HEK293 (cell line): ENCODE data around the gene MRFAP1.

ENCODE experiments used
- CTCF ChIA-PET: fragments of 350-600 bp; formaldehyde crosslinking; extraction: SDS; loops from one replicate; lab custom pipeline; 2021; ENCODE audit warnings: antibody characterized with exemption; lab: Yijun Ruan, JAX
- POLR2A ChIA-PET: fragments of 300-600 bp; formaldehyde crosslinking; extraction: SDS; loops from one replicate; lab custom pipeline; 2020; ENCODE audit warnings: antibody characterized with exemption, inconsistent platforms; lab: Yijun Ruan, JAX
- H3K27ac ChIP-seq: fragments of 200-500 bp; sonication (Bioruptor generic); 2 replicates; pipeline ENCODE4 v1.5.1; 2014; ENCODE audit warnings: low read depth, low read length, control low read depth, inconsistent platforms; ENCODE audit errors: extremely low read depth
- H3K36me3 ChIP-seq, 2 experiments: fragments of 200-500 bp in 1 of 2; sonication (Bioruptor generic) in 1 of 2; 1 replicate in 1 of 2; 2 replicates in 1 of 2; pipeline ENCODE4 v1.5.1; 2014 to 2017; ENCODE audit warnings: inconsistent platforms in 2 of 2, low read length in 2 of 2; ENCODE audit not compliant: control insufficient read depth in 2 of 2, insufficient read depth in 1 of 2
- H3K4me1 ChIP-seq: fragments of 200-500 bp; sonication (Bioruptor generic); 2 replicates; pipeline ENCODE4 v1.5.1; 2014; ENCODE audit warnings: mild to moderate bottlenecking, low read length, inconsistent platforms; ENCODE audit not compliant: control insufficient read depth, insufficient read depth
- H3K4me3 ChIP-seq: 2 replicates; pipeline ENCODE4 v1.5.1; 2011; ENCODE audit warnings: low read depth, mild to moderate bottlenecking, control low read depth, low read length, moderate library complexity
- H3K9me3 ChIP-seq: fragments of 200-500 bp; sonication (Bioruptor generic); 2 replicates; pipeline ENCODE4 v1.5.1; 2014; ENCODE audit warnings: low read depth, low read length, inconsistent platforms; ENCODE audit not compliant: control insufficient read depth, insufficient read depth
- EGR2 ChIP-seq: fragments of 450-650 bp; formaldehyde crosslinking; IDR thresholded peaks from 2 replicates; pipeline ENCODE4 v1.5.1; 2016; ENCODE audit warnings: low read depth, missing biosample characterization, missing genetic modification characterization
- IKZF3 ChIP-seq: fragments of 450-650 bp; IDR thresholded peaks from 2 replicates; pipeline ENCODE4 v1.5.0; 2018; ENCODE audit warnings: missing biosample characterization, mild to moderate bottlenecking, missing genetic modification characterization, moderate library complexity
- KLF8 ChIP-seq: fragments of 450-650 bp; formaldehyde crosslinking; IDR thresholded peaks from 2 replicates; pipeline ENCODE4 v1.5.1; 2016; ENCODE audit warnings: missing biosample characterization, missing genetic modification characterization
- MEIS1 ChIP-seq: sonication (generic); formaldehyde crosslinking; IDR thresholded peaks from 2 replicates; pipeline ENCODE4 v1.8.1; 2022; ENCODE audit warnings: missing genetic modification reagents, mild to moderate bottlenecking, borderline replicate concordance
- TCF7L2 ChIP-seq: IDR thresholded peaks from 2 replicates; pipeline ENCODE4 v1.6.1; 2011; ENCODE audit warnings: low read depth, mild to moderate bottlenecking, inconsistent platforms, low read length, moderate library complexity, borderline replicate concordance
- YY2 ChIP-seq: fragments of 450-650 bp; formaldehyde crosslinking; IDR thresholded peaks from 2 replicates; pipeline ENCODE4 v1.5.1; 2016; ENCODE audit warnings: missing biosample characterization, missing genetic modification characterization
- ZBTB1 ChIP-seq: fragments of 450-650 bp; formaldehyde crosslinking; IDR thresholded peaks from 2 replicates; pipeline ENCODE4 v1.5.1; 2016; ENCODE audit warnings: missing biosample characterization, missing genetic modification characterization
- ZBTB17 ChIP-seq: fragments of 450-650 bp; formaldehyde crosslinking; IDR thresholded peaks from 2 replicates; pipeline ENCODE4 v1.5.1; 2016; ENCODE audit warnings: missing biosample characterization, missing genetic modification characterization
- ZBTB20 ChIP-seq: fragments of 450-650 bp; formaldehyde crosslinking; IDR thresholded peaks from 2 replicates; pipeline ENCODE4 v1.5.1; 2016; ENCODE audit warnings: missing biosample characterization, missing genetic modification characterization
- ZBTB6 ChIP-seq: fragments of 450-650 bp; formaldehyde crosslinking; IDR thresholded peaks from 2 replicates; pipeline ENCODE4 v1.5.1; 2017; ENCODE audit warnings: missing biosample characterization, missing genetic modification characterization
- ZEB2 ChIP-seq: fragments of 450-650 bp; formaldehyde crosslinking; IDR thresholded peaks from 2 replicates; pipeline ENCODE4 v1.5.1; 2016; ENCODE audit warnings: missing biosample characterization, missing genetic modification characterization
- ZFHX2 ChIP-seq: fragments of 450-650 bp; formaldehyde crosslinking; conservative IDR thresholded peaks from 2 replicates; pipeline ENCODE4 v1.5.1; 2016; ENCODE audit warnings: missing biosample characterization, missing genetic modification characterization
- ZFP69B ChIP-seq: fragments of 450-650 bp; formaldehyde crosslinking; IDR thresholded peaks from 2 replicates; pipeline ENCODE4 v1.5.1; 2016; ENCODE audit warnings: missing biosample characterization, missing genetic modification characterization
- ZNF239 ChIP-seq: fragments of 450-650 bp; formaldehyde crosslinking; IDR thresholded peaks from 2 replicates; pipeline ENCODE4 v1.5.1; 2016; ENCODE audit warnings: missing biosample characterization, missing genetic modification characterization
- ZNF335 ChIP-seq: fragments of 450-650 bp; formaldehyde crosslinking; conservative IDR thresholded peaks from 2 replicates; pipeline ENCODE4 v1.5.1; 2016; ENCODE audit warnings: missing biosample characterization, missing genetic modification characterization
- ZNF354C ChIP-seq: fragments of 450-650 bp; formaldehyde crosslinking; IDR thresholded peaks from 2 replicates; pipeline ENCODE4 v1.5.1; 2016; ENCODE audit warnings: missing biosample characterization, missing genetic modification characterization, low read depth, borderline replicate concordance
- ZNF473 ChIP-seq: fragments of 450-650 bp; formaldehyde crosslinking; IDR thresholded peaks from 2 replicates; pipeline ENCODE4 v1.5.1; 2017; ENCODE audit warnings: missing biosample characterization, missing genetic modification characterization
- ZNF514 ChIP-seq: fragments of 450-650 bp; formaldehyde crosslinking; IDR thresholded peaks from 2 replicates; pipeline ENCODE4 v1.5.1; 2016; ENCODE audit warnings: missing biosample characterization, missing genetic modification characterization
- ZNF544 ChIP-seq: fragments of 450-650 bp; formaldehyde crosslinking; IDR thresholded peaks from 2 replicates; pipeline ENCODE4 v1.5.0; 2017; ENCODE audit warnings: missing biosample characterization, missing genetic modification characterization
- ZNF596 ChIP-seq: fragments of 450-650 bp; IDR thresholded peaks from 2 replicates; pipeline ENCODE4 v1.5.0; 2018; ENCODE audit warnings: missing biosample characterization, mild to moderate bottlenecking, missing genetic modification characterization, moderate library complexity
- ZNF707 ChIP-seq: fragments of 450-650 bp; formaldehyde crosslinking; IDR thresholded peaks from 2 replicates; pipeline ENCODE4 v1.5.1; 2016; ENCODE audit warnings: missing biosample characterization, missing genetic modification characterization
- ZNF76 ChIP-seq: fragments of 450-650 bp; formaldehyde crosslinking; IDR thresholded peaks from 2 replicates; pipeline ENCODE4; 2016; ENCODE audit warnings: low read depth, missing biosample characterization, missing genetic modification characterization, borderline replicate concordance
- ZNF768 ChIP-seq: fragments of 450-650 bp; formaldehyde crosslinking; IDR thresholded peaks from 2 replicates; pipeline ENCODE4 v1.5.1; 2018; ENCODE audit warnings: missing biosample characterization, mild to moderate bottlenecking, missing genetic modification characterization
- ZNF791 ChIP-seq: fragments of 450-650 bp; formaldehyde crosslinking; IDR thresholded peaks from 2 replicates; pipeline ENCODE4 v1.5.1; 2016; ENCODE audit warnings: missing biosample characterization, missing genetic modification characterization
- ZSCAN5A ChIP-seq: fragments of 450-650 bp; formaldehyde crosslinking; IDR thresholded peaks from 2 replicates; pipeline ENCODE4 v1.5.1; 2016; ENCODE audit warnings: missing biosample characterization, missing genetic modification characterization
- TF ChIP-seq, protein P1 (sequence below): fragments of 450-650 bp; formaldehyde crosslinking; IDR thresholded peaks from 2 replicates; pipeline ENCODE4 v1.5.1; 2016; ENCODE audit warnings: missing biosample characterization, missing genetic modification characterization
- TF ChIP-seq, protein P2 (sequence below): fragments of 450-650 bp; formaldehyde crosslinking; IDR thresholded peaks from 2 replicates; pipeline ENCODE4 v1.5.1; 2016; ENCODE audit warnings: missing biosample characterization, missing genetic modification characterization, borderline replicate concordance

Gene MRFAP1

GRCh38 chr4:6641164-6641970, 882 bp downstream of the MRFAP1 start:
- Histone ChIP-seq H3K4me3 (peak overlapping the region; percentile 79), H3K4me1 (no peaks in the 10 kb centered on the region), H3K9me3 (no peaks in the 10 kb centered on the region), H3K27ac (peak overlapping the region; percentile 89), H3K36me3 (peaks cover 0 to 26% of the 10 kb centered on the region in 2 experiments; a peak in 1 of 3 replicates)
- POLR2A ChIA-PET: interaction anchor here (1.2 to 2.0 kb wide), 5 partner anchors 10 to 426 kb away, joined by 3 to 12 read pairs (median 5); partner anchors contain the start of gene GRPEL1
- TF ChIP-seq, protein P1, sequence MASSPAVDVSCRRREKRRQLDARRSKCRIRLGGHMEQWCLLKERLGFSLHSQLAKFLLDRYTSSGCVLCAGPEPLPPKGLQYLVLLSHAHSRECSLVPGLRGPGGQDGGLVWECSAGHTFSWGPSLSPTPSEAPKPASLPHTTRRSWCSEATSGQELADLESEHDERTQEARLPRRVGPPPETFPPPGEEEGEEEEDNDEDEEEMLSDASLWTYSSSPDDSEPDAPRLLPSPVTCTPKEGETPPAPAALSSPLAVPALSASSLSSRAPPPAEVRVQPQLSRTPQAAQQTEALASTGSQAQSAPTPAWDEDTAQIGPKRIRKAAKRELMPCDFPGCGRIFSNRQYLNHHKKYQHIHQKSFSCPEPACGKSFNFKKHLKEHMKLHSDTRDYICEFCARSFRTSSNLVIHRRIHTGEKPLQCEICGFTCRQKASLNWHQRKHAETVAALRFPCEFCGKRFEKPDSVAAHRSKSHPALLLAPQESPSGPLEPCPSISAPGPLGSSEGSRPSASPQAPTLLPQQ: peak; percentile 57; the same call in 1 of the 2 replicates
- TF ChIP-seq ZEB2 (tag by site-specific recombination) (0 out of 2 replicates have a peak, but pooled peaks have one; percentile 16), IKZF3 (no peak), ZNF596 (tag by site-specific recombination) (no peak), ZNF514 (tag by site-specific recombination) (no peak), ZNF76 (peak; percentile 54; the same call in 1 of the 2 replicates), ZBTB6 (tag by site-specific recombination) (no peak), ZSCAN5A (no peak), ZNF473 (tag by site-specific recombination) (no peak), ZNF239 (tag by site-specific recombination) (no peak), ZBTB1 (tag by site-specific recombination) (no peak), ZFHX2 (tag by site-specific recombination) (peak; percentile 84), ZBTB17 (tag by site-specific recombination) (peak; percentile 62), ZFP69B (0 out of 2 replicates have a peak, but pooled peaks have one; percentile 18), TCF7L2 (no peak), EGR2 (tag by site-specific recombination) (peak; percentile 85), ZNF768 (tag by site-specific recombination) (no peak), KLF8 (tag by site-specific recombination) (peak; percentile 28; the same call in 1 of the 2 replicates), ZNF791 (tag by site-specific recombination) (no peak), ZBTB20 (tag by site-specific recombination) (peak; percentile 44; the same call in 1 of the 2 replicates), ZNF354C (tag by site-specific recombination) (no peak), ZNF335 (tag by site-specific recombination) (peak; percentile 15), MEIS1 (CRISPR knock-in tag) (no peak), YY2 (tag by site-specific recombination) (no peak), ZNF544 (no peak), ZNF707 (0 out of 2 replicates have a peak, but pooled peaks have one; percentile 13)
- TF ChIP-seq, protein P2, sequence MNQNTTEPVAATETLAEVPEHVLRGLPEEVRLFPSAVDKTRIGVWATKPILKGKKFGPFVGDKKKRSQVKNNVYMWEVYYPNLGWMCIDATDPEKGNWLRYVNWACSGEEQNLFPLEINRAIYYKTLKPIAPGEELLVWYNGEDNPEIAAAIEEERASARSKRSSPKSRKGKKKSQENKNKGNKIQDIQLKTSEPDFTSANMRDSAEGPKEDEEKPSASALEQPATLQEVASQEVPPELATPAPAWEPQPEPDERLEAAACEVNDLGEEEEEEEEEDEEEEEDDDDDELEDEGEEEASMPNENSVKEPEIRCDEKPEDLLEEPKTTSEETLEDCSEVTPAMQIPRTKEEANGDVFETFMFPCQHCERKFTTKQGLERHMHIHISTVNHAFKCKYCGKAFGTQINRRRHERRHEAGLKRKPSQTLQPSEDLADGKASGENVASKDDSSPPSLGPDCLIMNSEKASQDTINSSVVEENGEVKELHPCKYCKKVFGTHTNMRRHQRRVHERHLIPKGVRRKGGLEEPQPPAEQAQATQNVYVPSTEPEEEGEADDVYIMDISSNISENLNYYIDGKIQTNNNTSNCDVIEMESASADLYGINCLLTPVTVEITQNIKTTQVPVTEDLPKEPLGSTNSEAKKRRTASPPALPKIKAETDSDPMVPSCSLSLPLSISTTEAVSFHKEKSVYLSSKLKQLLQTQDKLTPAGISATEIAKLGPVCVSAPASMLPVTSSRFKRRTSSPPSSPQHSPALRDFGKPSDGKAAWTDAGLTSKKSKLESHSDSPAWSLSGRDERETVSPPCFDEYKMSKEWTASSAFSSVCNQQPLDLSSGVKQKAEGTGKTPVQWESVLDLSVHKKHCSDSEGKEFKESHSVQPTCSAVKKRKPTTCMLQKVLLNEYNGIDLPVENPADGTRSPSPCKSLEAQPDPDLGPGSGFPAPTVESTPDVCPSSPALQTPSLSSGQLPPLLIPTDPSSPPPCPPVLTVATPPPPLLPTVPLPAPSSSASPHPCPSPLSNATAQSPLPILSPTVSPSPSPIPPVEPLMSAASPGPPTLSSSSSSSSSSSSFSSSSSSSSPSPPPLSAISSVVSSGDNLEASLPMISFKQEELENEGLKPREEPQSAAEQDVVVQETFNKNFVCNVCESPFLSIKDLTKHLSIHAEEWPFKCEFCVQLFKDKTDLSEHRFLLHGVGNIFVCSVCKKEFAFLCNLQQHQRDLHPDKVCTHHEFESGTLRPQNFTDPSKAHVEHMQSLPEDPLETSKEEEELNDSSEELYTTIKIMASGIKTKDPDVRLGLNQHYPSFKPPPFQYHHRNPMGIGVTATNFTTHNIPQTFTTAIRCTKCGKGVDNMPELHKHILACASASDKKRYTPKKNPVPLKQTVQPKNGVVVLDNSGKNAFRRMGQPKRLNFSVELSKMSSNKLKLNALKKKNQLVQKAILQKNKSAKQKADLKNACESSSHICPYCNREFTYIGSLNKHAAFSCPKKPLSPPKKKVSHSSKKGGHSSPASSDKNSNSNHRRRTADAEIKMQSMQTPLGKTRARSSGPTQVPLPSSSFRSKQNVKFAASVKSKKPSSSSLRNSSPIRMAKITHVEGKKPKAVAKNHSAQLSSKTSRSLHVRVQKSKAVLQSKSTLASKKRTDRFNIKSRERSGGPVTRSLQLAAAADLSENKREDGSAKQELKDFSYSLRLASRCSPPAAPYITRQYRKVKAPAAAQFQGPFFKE (tag by site-specific recombination): no peak
- CTCF ChIA-PET: interaction anchor here (0.6 to 0.9 kb wide), 4 partner anchors 8 to 95 kb away, joined by 3 to 4 read pairs (median 4); no protein-coding TSS in a partner anchor
